ENCODE data around the gene GFI1B. TPM values are rescaled to one million over a fixed set of nuclear protein-coding genes. Genes with fewer than 3 reads are reported as not detected.

GFI1B gene
- total and polyA plus RNA-seq, 2 experiments from 2014 or later: 0.10 TPM; not detected in 1

- H3K36me3 ChIP-seq (replicated peaks; ENCODE audit: insufficient read depth, low read depth): no peaks in the 10 kb centered on the region
- peaks cover 55% of the 10 kb centered on the region for H3K79me2 ChIP-seq
- H3K27ac ChIP-seq: peak overlapping the region; percentile 97
- H3K9me2 ChIP-seq (replicated peaks; ENCODE audit: insufficient read depth): no peaks in the 10 kb centered on the region
- DNase-seq (ENCODE audit: low spot score): peak; percentile 21
- H3K27me3 ChIP-seq: no peaks in the 10 kb centered on the region
- 2% methylated on average over 19 of the region's 25 CpGs for WGBS (ENCODE audit: low lambda C conversion rate, missing lambda C conversion rate)
- H3K4me1 ChIP-seq (ENCODE audit: insufficient read depth): peaks cover 12% of the 10 kb centered on the region
- H4K20me1 ChIP-seq (ENCODE audit: insufficient read depth, poor library complexity, severe bottlenecking): peaks cover 4% of the 10 kb centered on the region
- TF ChIP-seq EZH2 (IDR thresholded peaks at IDR 0.05; ENCODE audit: borderline replicate concordance): no peak
- TF ChIP-seq EZH2phosphoT487 (IDR thresholded peaks at IDR 0.05; ENCODE audit: low read depth, severe bottlenecking, unreplicated experiment): no peak
- TF ChIP-seq, protein P1, sequence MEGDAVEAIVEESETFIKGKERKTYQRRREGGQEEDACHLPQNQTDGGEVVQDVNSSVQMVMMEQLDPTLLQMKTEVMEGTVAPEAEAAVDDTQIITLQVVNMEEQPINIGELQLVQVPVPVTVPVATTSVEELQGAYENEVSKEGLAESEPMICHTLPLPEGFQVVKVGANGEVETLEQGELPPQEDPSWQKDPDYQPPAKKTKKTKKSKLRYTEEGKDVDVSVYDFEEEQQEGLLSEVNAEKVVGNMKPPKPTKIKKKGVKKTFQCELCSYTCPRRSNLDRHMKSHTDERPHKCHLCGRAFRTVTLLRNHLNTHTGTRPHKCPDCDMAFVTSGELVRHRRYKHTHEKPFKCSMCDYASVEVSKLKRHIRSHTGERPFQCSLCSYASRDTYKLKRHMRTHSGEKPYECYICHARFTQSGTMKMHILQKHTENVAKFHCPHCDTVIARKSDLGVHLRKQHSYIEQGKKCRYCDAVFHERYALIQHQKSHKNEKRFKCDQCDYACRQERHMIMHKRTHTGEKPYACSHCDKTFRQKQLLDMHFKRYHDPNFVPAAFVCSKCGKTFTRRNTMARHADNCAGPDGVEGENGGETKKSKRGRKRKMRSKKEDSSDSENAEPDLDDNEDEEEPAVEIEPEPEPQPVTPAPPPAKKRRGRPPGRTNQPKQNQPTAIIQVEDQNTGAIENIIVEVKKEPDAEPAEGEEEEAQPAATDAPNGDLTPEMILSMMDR (IDR thresholded peaks at IDR 0.05; ENCODE audit: poor library complexity): no peak
- H3K4me3 ChIP-seq: peak overlapping the region; percentile 30
- no peaks in the 10 kb centered on the region for H3K9me3 ChIP-seq (ENCODE audit: low read depth)
- H2AFZ ChIP-seq: peak overlapping the region; percentile 17
- peak overlapping the region; percentile 94 for H3K4me2 ChIP-seq
Observed at GRCh38 chr9:132943651-132944293, 34.7 kb upstream of the GFI1B start.

GRCh38 chr9:132944294-132945185, 34.0 kb upstream of the GFI1B start, which contains the start of gene TSC1:
TSC1 (minus strand) TSS chr9:132944616; CDS start chr9:132928872, 15,744 bp downstream.
- Histone ChIP-seq H3K27ac (peak within 1 kb of the TSS; percentile 97), H2AFZ (peak within 1 kb of the TSS; percentile 90), H3K9me2 (replicated peaks; ENCODE audit: insufficient read depth) (no peaks in the 10 kb centered on the region), H3K9me3 (ENCODE audit: low read depth) (no peaks in the 10 kb centered on the region), H3K79me2 (peaks cover 48% of the 10 kb centered on the region), H3K27me3 (no peaks in the 10 kb centered on the region), H3K4me2 (peak within 1 kb of the TSS; percentile 94), H3K4me3 (peak within 1 kb of the TSS; percentile 57), H3K36me3 (replicated peaks; ENCODE audit: insufficient read depth, low read depth) (no peaks in the 10 kb centered on the region), H4K20me1 (ENCODE audit: insufficient read depth, poor library complexity, severe bottlenecking) (peaks cover 4% of the 10 kb centered on the region), H3K4me1 (ENCODE audit: insufficient read depth) (peaks cover 12% of the 10 kb centered on the region)
- peak; percentile 98 for DNase-seq (ENCODE audit: low spot score)
- no peak for TF ChIP-seq EZH2phosphoT487 (IDR thresholded peaks at IDR 0.05; ENCODE audit: low read depth, severe bottlenecking, unreplicated experiment)
- TF ChIP-seq, protein P1 (IDR thresholded peaks at IDR 0.05; ENCODE audit: poor library complexity): no peak
- TF ChIP-seq EZH2 (IDR thresholded peaks at IDR 0.05; ENCODE audit: borderline replicate concordance): no peak
- WGBS (ENCODE audit: low lambda C conversion rate, missing lambda C conversion rate): under 1% methylated on average over 35 of the region's 72 CpGs

DNA sequence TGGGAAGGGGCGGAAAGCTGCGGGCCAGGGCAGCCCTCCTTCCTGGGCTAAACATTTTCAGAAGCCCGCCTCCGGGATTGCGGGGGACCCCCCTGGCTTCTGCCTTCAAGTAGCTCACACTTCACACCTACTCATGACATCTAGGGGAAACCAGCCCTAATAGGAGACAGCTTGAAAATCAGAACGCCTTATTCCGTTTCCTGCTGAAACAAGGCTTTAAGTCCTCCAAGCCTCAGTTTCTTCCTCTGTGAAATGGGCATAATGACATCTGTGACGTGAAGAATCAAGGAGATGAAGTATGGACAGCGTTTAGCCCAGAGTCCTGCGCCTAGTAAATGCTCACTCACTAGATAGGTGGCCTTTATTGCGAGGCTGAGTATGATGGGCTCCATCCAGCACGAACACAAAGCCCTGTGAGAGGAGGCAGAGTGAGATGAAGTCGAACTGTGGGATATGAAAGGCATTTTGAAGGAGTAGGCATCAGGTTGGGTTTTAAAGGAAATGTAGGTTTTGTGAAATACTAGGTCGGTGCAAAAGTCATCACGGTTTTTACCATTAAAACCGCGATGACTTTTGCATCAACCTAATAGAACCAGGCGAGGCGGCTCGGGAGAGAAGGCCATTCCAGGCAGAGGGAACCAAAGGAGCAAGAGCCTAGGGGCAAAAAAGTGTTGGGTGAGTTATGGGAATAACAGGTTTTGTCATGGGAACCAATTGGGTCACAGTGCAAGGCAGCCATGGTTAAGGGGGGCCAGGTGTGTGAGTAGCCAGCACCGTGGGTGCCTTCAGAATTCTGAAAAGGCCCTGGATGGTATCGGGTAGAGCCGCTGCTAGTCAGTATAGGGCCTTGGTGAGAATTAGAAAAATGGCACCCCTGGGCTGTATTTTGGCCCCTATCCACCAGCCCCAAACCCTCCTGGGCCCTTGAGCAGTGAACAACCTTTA, 33.0 kb upstream of the GFI1B start:
- H3K4me1 ChIP-seq (ENCODE audit: insufficient read depth): peaks cover 12% of the 10 kb centered on the region
- no peaks in the 10 kb centered on the region for H3K9me3 ChIP-seq (ENCODE audit: low read depth)
- peak overlapping the region; percentile 90 for H2AFZ ChIP-seq
- H3K4me2 ChIP-seq: peak overlapping the region; percentile 83
- peaks cover 39% of the 10 kb centered on the region for H3K79me2 ChIP-seq
- 69% methylated on average over 23 of the region's 23 CpGs for WGBS (ENCODE audit: low lambda C conversion rate, missing lambda C conversion rate)
- H3K9me2 ChIP-seq (replicated peaks; ENCODE audit: insufficient read depth): no peaks in the 10 kb centered on the region
- TF ChIP-seq, protein P1 (IDR thresholded peaks at IDR 0.05; ENCODE audit: poor library complexity): no peak
- TF ChIP-seq EZH2phosphoT487 (IDR thresholded peaks at IDR 0.05; ENCODE audit: low read depth, severe bottlenecking, unreplicated experiment) (no peak), EZH2 (IDR thresholded peaks at IDR 0.05; ENCODE audit: borderline replicate concordance) (no peak)
- H3K27ac ChIP-seq: peak overlapping the region; percentile 97
- H4K20me1 ChIP-seq (ENCODE audit: insufficient read depth, poor library complexity, severe bottlenecking): no peaks in the 10 kb centered on the region
- H3K27me3 ChIP-seq: no peaks in the 10 kb centered on the region
- peak overlapping the region; percentile 57 for H3K4me3 ChIP-seq
- H3K36me3 ChIP-seq (replicated peaks; ENCODE audit: insufficient read depth, low read depth): no peaks in the 10 kb centered on the region
- DNase-seq (ENCODE audit: low spot score): no peak

All from hepatocyte (in vitro differentiated cells).